Measurements from ENCODE around the gene CALR.
"Not testable (repeated sequence)": the region's sequence is repeated elsewhere in the genome, so short reads cannot be mapped to it uniquely, and the experiment has no call there.

The CALR gene

GRCh38 chr19:12953138-12953798 is 14.9 kb downstream of the CALR start:
- H3K36me3 ChIP-seq (replicated peaks) = peaks cover 72% of the 10 kb centered on the region
- in situ Hi-C loops (cut with MboI; ENCODE audit: low sequenced_read_pairs) = no loop called here
- H3K27me3 ChIP-seq (ENCODE audit: low read depth) = no peaks in the 10 kb centered on the region
- no peak for DNase-seq (ENCODE audit: low spot score in 2 of 2)
- H3K9me3 ChIP-seq = no peaks in the 10 kb centered on the region
- H3K4me3 ChIP-seq = no peak overlapping the region
- H3K4me1 ChIP-seq = 0 out of 2 replicates have a peak, but pooled peaks cover 4% of the 10 kb centered on the region

GRCh38 chr19:12953799-12954611 is 15.6 kb downstream of the CALR start:
- Histone ChIP-seq H3K4me3 (no peak overlapping the region), H3K9me3 (no peaks in the 10 kb centered on the region), H3K4me1 (0 out of 2 replicates have a peak, but pooled peaks cover 4% of the 10 kb centered on the region), H3K27me3 (ENCODE audit: low read depth) (no peaks in the 10 kb centered on the region), H3K36me3 (replicated peaks) (peaks cover 65% of the 10 kb centered on the region)
- DNase-seq (ENCODE audit: low spot score in 2 of 2) = no peak
- in situ Hi-C loops (cut with MboI; ENCODE audit: low sequenced_read_pairs) = no loop called here

- Histone ChIP-seq H3K27me3 (ENCODE audit: low read depth) (no peaks in the 10 kb centered on the region), H3K4me3 (no peak overlapping the region), H3K9me3 (no peaks in the 10 kb centered on the region), H3K4me1 (0 out of 2 replicates have a peak, but pooled peaks cover 4% of the 10 kb centered on the region), H3K36me3 (replicated peaks) (peaks cover 59% of the 10 kb centered on the region)
- DNase-seq (ENCODE audit: low spot score in 2 of 2) = no peak
- in situ Hi-C loops (cut with MboI; ENCODE audit: low sequenced_read_pairs) = no loop called here
Measured at GRCh38 chr19:12954612-12954962, 16.2 kb downstream of the CALR start.

- in situ Hi-C loops (cut with MboI; ENCODE audit: low sequenced_read_pairs); DNase-seq (ENCODE audit: low spot score in 2 of 2); H3K4me1 ChIP-seq; H3K9me3 ChIP-seq; H3K27me3 ChIP-seq (ENCODE audit: low read depth): not testable (repeated sequence)
- Histone ChIP-seq H3K36me3 (replicated peaks) (peaks cover 49% of the 10 kb centered on the region), H3K4me3 (peak overlapping the region; percentile 84)
Measured at GRCh38 chr19:12955575-12955974, 17.2 kb downstream of the CALR start.

- H3K4me1 ChIP-seq = 0 out of 2 replicates have a peak, but pooled peaks cover 4% of the 10 kb centered on the region
- in situ Hi-C loops (cut with MboI; ENCODE audit: low sequenced_read_pairs) = no loop called here
Measured at GRCh38 chr19:12955996-12956395, 17.6 kb downstream of the CALR start.

GRCh38 chr19:12956446-12957388 is 18.3 kb downstream of the CALR start, which contains the start of gene GADD45GIP1:
GADD45GIP1 (minus strand) TSS chr19:12957223; CDS start chr19:12957212, 11 bp downstream.
- Histone ChIP-seq H3K36me3 (replicated peaks) (peaks cover 37% of the 10 kb centered on the region), H3K4me1 (0 out of 2 replicates have a peak, but pooled peaks cover 4% of the 10 kb centered on the region), H3K4me3 (peak within 1 kb of the TSS; percentile 84), H3K9me3 (no peaks in the 10 kb centered on the region), H3K27me3 (ENCODE audit: low read depth) (no peaks in the 10 kb centered on the region)
- peak; percentile 81 to 90 for DNase-seq (ENCODE audit: low spot score in 2 of 2)
- in situ Hi-C loops (cut with MboI; ENCODE audit: low sequenced_read_pairs) = no loop called here

More at GRCh38 chr19:12955996-12956395, 17.6 kb downstream of the CALR start:
- Histone ChIP-seq H3K4me3 (peak overlapping the region; percentile 84), H3K36me3 (replicated peaks) (peaks cover 45% of the 10 kb centered on the region), H3K9me3 (no peaks in the 10 kb centered on the region), H3K27me3 (ENCODE audit: low read depth) (no peaks in the 10 kb centered on the region)
- no peak for DNase-seq (ENCODE audit: low spot score in 2 of 2)

- H3K4me1 ChIP-seq; H3K27me3 ChIP-seq (ENCODE audit: low read depth); H3K9me3 ChIP-seq; in situ Hi-C loops (cut with MboI; ENCODE audit: low sequenced_read_pairs); DNase-seq (ENCODE audit: low spot score in 2 of 2): not testable (repeated sequence)
- H3K4me3 ChIP-seq = peak overlapping the region; percentile 84
- peaks cover 30% of the 10 kb centered on the region for H3K36me3 ChIP-seq (replicated peaks)
Measured at GRCh38 chr19:12957389-12957952, 19.1 kb downstream of the CALR start.

GRCh38 chr19:12959481-12959880 is 21.1 kb downstream of the CALR start:
- Histone ChIP-seq H3K36me3 (replicated peaks) (peaks cover 10% of the 10 kb centered on the region), H3K4me3 (no peak overlapping the region), H3K27me3 (ENCODE audit: low read depth) (no peaks in the 10 kb centered on the region), H3K4me1 (0 out of 2 replicates have a peak, but pooled peaks cover 4% of the 10 kb centered on the region), H3K9me3 (no peaks in the 10 kb centered on the region)
- in situ Hi-C loops (cut with MboI; ENCODE audit: low sequenced_read_pairs) = no loop called here
- DNase-seq (ENCODE audit: low spot score in 2 of 2) = no peak

GRCh38 chr19:12965017-12965811 is 26.8 kb downstream of the CALR start:
- H3K4me3 ChIP-seq = peak overlapping the region; percentile 29
- in situ Hi-C loops (cut with MboI; ENCODE audit: low sequenced_read_pairs) = no loop called here
- no peaks in the 10 kb centered on the region for H3K36me3 ChIP-seq (replicated peaks)
- peak; percentile 69 to 90 for DNase-seq (ENCODE audit: low spot score in 2 of 2)
- H3K27me3 ChIP-seq (ENCODE audit: low read depth) = no peaks in the 10 kb centered on the region
- H3K4me1 ChIP-seq = peaks cover 3% of the 10 kb centered on the region
- no peaks in the 10 kb centered on the region for H3K9me3 ChIP-seq

GRCh38 chr19:12965812-12966135 is 27.4 kb downstream of the CALR start:
- no peaks in the 10 kb centered on the region for H3K9me3 ChIP-seq
- in situ Hi-C loops (cut with MboI; ENCODE audit: low sequenced_read_pairs) = no loop called here

GRCh38 chr19:12967907-12968306 is 29.5 kb downstream of the CALR start:
- in situ Hi-C loops (cut with MboI; ENCODE audit: low sequenced_read_pairs) = no loop called here
- Histone ChIP-seq H3K9me3 (no peaks in the 10 kb centered on the region), H3K4me3 (no peak overlapping the region), H3K36me3 (replicated peaks) (no peaks in the 10 kb centered on the region), H3K4me1 (peaks cover 3% of the 10 kb centered on the region), H3K27me3 (ENCODE audit: low read depth) (no peaks in the 10 kb centered on the region)
- no peak for DNase-seq (ENCODE audit: low spot score in 2 of 2)

More at GRCh38 chr19:12965812-12966135, 27.4 kb downstream of the CALR start:
- peak overlapping the region; percentile 29; the same call in 1 of the 2 replicates for H3K4me3 ChIP-seq
- peaks cover 3% of the 10 kb centered on the region for H3K4me1 ChIP-seq
- no peaks in the 10 kb centered on the region for H3K27me3 ChIP-seq (ENCODE audit: low read depth)
- DNase-seq (ENCODE audit: low spot score in 2 of 2) = no peak
- H3K36me3 ChIP-seq (replicated peaks) = no peaks in the 10 kb centered on the region

- H3K9me3 ChIP-seq = no peaks in the 10 kb centered on the region
- peaks cover 3% of the 10 kb centered on the region for H3K4me1 ChIP-seq
- DNase-seq (ENCODE audit: low spot score in 2 of 2) = no peak
- no peaks in the 10 kb centered on the region for H3K36me3 ChIP-seq (replicated peaks)
- in situ Hi-C loops (cut with MboI; ENCODE audit: low sequenced_read_pairs) = no loop called here
- H3K27me3 ChIP-seq (ENCODE audit: low read depth) = no peaks in the 10 kb centered on the region
- no peak within 1 kb of the TSS for H3K4me3 ChIP-seq
Measured at GRCh38 chr19:12969292-12969988, 31.0 kb downstream of the CALR start, which contains the start of gene DAND5. DAND5 (plus strand) TSS chr19:12969576; CDS start chr19:12969661, 85 bp downstream.

All from HAP-1 (cell line).